GM10248 (cell line): ENCODE measurements around the gene CANX.

ENCODE experiments used
- CTCF ChIA-PET: fragments of 300-600 bp; sonication (Branson Sonifier 250); formaldehyde crosslinking; extraction: SDS; loops from one replicate; lab custom pipeline; 2021; ENCODE audit warnings: antibody characterized with exemption; lab: Yijun Ruan, JAX
- POLR2A ChIA-PET: fragments of 350-650 bp; sonication (Branson Sonifier 250); formaldehyde crosslinking; extraction: SDS; loops from one replicate; lab custom pipeline; 2020; ENCODE audit warnings: antibody characterized with exemption; lab: Yijun Ruan, JAX
- DNase-seq: peaks from one replicate; pipeline ENCODE4 v3.0.0; 2012; ENCODE audit errors: extremely low spot score
- TF ChIP-seq, protein P1 (sequence below): IDR thresholded peaks from 2 replicates; pipeline ENCODE4 v1.5.1; 2012; ENCODE audit warnings: mild to moderate bottlenecking, low read depth; ENCODE audit errors: extremely low read depth, missing control alignments, control extremely low read depth

CANX gene

DNA sequence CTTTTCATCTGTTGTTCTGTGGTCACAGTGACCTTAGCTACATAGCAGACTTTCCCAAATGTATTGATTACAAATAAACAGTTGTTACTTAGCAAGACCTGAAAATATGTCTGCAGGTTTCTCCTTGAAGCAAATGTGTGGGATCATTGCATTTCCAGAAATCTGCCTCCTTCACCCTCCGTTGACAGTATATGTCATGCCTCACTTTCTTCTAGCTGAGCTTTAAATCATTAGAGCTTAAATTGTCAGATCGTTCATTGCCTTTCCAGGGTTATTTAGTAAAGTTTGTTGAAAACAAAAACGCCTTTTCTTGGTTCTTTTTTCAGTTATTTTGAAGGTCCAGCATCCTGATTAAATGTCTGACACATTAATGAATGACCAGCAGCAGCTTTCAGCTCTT, 31.6 kb downstream of the CANX start:
- ChIA-PET POLR2A (no interaction called here), CTCF (interaction anchor here (0.7 kb wide), 1 partner anchor 28 kb away, joined by 3 read pairs; no protein-coding TSS in a partner anchor)
- DNase-seq: no peak
- TF ChIP-seq, protein P1, sequence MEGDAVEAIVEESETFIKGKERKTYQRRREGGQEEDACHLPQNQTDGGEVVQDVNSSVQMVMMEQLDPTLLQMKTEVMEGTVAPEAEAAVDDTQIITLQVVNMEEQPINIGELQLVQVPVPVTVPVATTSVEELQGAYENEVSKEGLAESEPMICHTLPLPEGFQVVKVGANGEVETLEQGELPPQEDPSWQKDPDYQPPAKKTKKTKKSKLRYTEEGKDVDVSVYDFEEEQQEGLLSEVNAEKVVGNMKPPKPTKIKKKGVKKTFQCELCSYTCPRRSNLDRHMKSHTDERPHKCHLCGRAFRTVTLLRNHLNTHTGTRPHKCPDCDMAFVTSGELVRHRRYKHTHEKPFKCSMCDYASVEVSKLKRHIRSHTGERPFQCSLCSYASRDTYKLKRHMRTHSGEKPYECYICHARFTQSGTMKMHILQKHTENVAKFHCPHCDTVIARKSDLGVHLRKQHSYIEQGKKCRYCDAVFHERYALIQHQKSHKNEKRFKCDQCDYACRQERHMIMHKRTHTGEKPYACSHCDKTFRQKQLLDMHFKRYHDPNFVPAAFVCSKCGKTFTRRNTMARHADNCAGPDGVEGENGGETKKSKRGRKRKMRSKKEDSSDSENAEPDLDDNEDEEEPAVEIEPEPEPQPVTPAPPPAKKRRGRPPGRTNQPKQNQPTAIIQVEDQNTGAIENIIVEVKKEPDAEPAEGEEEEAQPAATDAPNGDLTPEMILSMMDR: no peak

GRCh38 chr5:179730852-179731251, 32.1 kb downstream of the CANX start:
- ChIA-PET CTCF (no interaction called here), POLR2A (no interaction called here)
- no peak for DNase-seq
- TF ChIP-seq, protein P1: no peak

DNA sequence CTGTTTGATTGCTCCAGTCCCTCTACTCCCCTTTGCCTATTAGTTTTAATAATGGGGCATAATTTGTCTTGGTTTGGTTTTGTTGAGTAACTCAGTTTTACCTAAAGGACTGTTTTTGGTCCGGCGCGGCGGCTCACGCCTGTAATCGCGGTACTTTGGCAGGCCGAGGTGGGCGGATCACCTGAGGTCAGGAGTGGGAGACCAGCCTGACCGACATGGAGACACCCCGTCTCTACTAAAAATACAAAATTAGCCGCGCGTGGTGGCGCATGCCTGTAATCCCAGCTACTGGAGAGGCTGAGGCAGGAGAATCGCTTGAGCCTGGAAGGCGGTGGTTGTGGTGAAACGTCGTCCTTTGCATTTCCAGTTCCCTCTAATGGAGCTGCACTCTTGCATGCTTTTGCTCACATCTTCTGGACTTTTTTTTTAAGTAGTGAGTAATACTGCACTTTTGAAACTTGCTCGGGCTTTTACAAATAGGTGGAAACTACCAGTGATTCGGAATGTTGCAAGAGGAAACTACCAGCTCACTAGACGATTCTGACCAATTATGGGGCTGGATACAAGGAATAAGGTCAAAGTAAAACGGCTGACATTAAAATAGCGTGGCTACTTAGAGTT, 33.1 kb downstream of the CANX start:
- ChIA-PET POLR2A (interaction anchor here (0.8 to 1.7 kb wide), 3 partner anchors 88 to 163 kb away, joined by 3 to 10 read pairs (median 5); partner anchors contain the start of genes HNRNPH1 and SQSTM1), CTCF (interaction anchor here (1.5 kb wide), 1 partner anchor 31 kb away, joined by 11 read pairs; no protein-coding TSS in a partner anchor)
- TF ChIP-seq, protein P1: no peak
- peak; percentile 49 for DNase-seq

DNA sequence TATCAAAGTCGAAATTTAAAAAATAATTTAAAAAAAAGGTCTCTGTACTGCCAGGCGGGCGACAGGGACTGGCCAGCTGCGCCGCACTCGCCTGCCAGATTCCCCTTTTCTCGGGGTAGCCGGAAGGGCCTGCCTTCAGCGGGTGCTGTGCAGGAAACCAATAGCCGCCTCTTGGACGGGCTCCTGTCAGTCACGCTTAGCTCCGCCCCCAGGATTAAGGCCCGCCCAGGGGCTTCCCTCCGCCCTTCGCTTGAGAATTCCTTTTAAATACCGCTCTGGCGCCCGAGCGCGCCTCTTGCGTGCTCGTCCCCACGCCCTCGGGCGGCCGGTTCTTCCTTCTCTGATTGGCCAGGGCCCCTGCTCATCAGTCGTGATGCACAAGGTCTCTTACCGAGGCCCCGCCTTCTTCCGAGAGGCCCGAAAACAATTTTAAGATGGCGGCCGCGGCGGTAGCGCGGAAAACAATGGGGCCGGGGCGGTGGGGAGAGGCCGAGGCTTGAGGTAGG, 33.7 kb downstream of the CANX start, which contains the start of gene MAML1:
Gene MAML1 (plus strand): TSS at position 411 of the 506 bp plus-strand sequence. CDS start 291 bp downstream, outside the sequence.
- TF ChIP-seq, protein P1: no peak
- POLR2A ChIA-PET: interaction anchor here (0.6 to 1.7 kb wide), 4 partner anchors 88 to 162 kb away, joined by 3 to 10 read pairs (median 4); partner anchors contain the start of genes HNRNPH1 and SQSTM1
- DNase-seq: peak; percentile 99
- CTCF ChIA-PET: interaction anchor here (1.5 kb wide), 1 partner anchor 30 kb away, joined by 11 read pairs; no protein-coding TSS in a partner anchor

DNA sequence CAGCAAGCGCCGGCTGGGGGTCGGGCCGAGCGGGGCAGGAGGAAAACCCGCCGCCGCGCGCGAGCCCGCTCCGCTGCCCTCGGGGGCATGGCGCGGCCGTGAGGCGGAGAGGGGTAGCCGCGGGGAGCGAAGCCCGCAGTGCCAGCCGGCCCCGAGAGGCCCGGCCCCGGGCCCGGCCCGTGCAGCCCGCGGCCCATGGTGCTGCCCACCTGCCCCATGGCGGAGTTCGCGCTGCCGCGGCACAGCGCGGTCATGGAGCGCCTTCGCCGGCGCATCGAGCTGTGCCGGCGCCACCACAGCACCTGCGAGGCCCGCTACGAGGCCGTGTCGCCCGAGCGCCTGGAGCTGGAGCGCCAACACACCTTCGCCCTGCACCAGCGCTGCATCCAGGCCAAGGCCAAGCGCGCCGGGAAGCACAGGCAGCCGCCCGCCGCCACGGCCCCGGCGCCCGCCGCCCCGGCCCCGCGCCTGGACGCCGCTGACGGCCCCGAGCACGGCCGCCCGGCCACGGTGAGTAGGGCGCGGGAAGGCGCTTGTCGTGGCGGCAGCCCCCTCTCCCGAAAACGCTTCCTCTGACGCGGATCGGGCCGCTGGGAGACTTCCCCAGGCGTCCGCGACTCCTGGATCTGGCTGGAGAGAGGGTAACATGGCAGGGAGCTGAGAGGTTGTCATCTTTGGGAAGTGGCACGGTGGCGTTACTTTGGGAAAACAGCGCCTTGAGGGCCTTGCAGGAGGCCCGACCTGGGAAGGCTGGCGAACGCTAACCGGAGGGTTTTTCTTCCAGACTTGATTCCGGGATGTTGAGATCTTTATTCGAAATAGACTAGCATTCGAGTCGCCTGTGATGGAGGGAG, 34.4 kb downstream of the CANX start:
- CTCF ChIA-PET: interaction anchor here (1.5 kb wide), 1 partner anchor 30 kb away, joined by 11 read pairs; no protein-coding TSS in a partner anchor
- POLR2A ChIA-PET: interaction anchor here (0.6 to 1.7 kb wide), 3 partner anchors 87 to 119 kb away, joined by 3 to 10 read pairs (median 5); partner anchors contain the start of genes HNRNPH1 and SQSTM1
- TF ChIP-seq, protein P1: no peak
- DNase-seq: peak; percentile 24

DNA sequence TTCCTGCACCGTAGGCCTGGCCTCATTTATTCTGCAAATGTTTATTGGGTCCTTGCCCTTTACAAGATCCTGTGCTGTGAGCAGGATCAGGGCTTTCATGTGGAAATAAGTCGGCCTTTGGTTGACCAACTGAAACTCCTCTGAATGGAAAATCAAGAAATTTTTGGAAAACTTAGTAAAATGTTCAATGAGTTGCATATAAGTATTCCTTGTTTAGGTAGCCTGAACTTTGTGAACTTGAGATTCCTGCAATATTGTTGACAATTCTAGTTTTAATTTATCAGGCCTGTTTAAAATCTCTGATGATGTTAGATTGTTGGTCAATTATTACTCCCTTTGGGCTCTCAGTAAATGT, 35.0 kb downstream of the CANX start:
- no peak for DNase-seq
- TF ChIP-seq, protein P1: no peak
- ChIA-PET POLR2A (no interaction called here), CTCF (no interaction called here)
